Activated T-cell treated with anti-CD3 and anti-CD28 coated beads, Interleukin-2, amount 50 U/mL, for 4 hours (primary cell): ENCODE measurements around the gene SPHKAP. TPM values are rescaled to one million over a fixed set of nuclear protein-coding genes. Genes with fewer than 3 reads are reported as not detected.

Source experiments
- ATAC-seq, 2 donors: fragments of 200-7000 bp; cut with Tn5 transposase; one replicate each; pipeline ENCODE4 v1.10.0; 2021
- DNase-seq: peaks from one replicate; pipeline ENCODE4 v3.0.0-alpha.2; 2020
- H3K27me3 Mint-ChIP-seq: one replicate; pipeline ENCODE4 v1.8.0; 2021; ENCODE audit warnings: low read depth, mixed read lengths
- H3K36me3 Mint-ChIP-seq: one replicate; pipeline ENCODE4 v1.8.0; 2022; ENCODE audit warnings: mixed read lengths; ENCODE audit not compliant: insufficient read depth
- H3K4me1 Mint-ChIP-seq: one replicate; pipeline ENCODE4 v1.8.0; 2021; ENCODE audit warnings: low read depth, mixed read lengths
- H3K4me3 Mint-ChIP-seq: one replicate; pipeline ENCODE4 v1.8.0; 2021; ENCODE audit warnings: mild to moderate bottlenecking, moderate library complexity, mixed read lengths
- H3K9me3 Mint-ChIP-seq: one replicate; pipeline ENCODE4 v1.8.0; 2021; ENCODE audit warnings: mixed read lengths
- total RNA-seq, 3 donors: library from RNA; stranded (reverse); gene quantifications; one replicate each; pipeline ENCODE4 v1.2.1, GENCODE V29; 2021

Gene SPHKAP
- total RNA-seq, 3 donors from 2014 or later: not detected

DNA sequence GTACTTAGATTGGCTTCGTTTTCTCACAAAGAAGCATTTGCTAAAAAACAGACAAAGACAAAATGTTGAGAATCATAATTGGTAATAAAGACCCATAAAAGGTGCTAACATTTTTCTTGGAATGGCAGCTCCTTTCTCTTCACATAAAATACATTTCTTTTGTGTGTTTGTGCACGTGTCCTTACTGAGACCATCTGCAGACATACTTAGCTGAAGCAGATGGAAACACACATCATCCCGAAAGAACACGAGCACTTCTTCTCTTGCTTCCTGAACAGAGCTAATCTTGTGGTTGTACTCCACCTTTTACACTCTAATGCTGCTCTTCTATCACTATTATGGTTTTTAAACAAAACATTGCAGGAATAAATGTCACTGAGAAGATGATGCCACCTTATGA, 142.5 kb downstream of the SPHKAP start:
- no peaks in the 10 kb centered on the region for H3K27me3 Mint-ChIP-seq
- ATAC-seq (no peak), DNase-seq (no peak)
- no peaks in the 10 kb centered on the region for H3K4me1 Mint-ChIP-seq
- H3K36me3 Mint-ChIP-seq: no peaks in the 10 kb centered on the region
- no peak overlapping the region for H3K4me3 Mint-ChIP-seq
- H3K9me3 Mint-ChIP-seq: no peaks in the 10 kb centered on the region

DNA sequence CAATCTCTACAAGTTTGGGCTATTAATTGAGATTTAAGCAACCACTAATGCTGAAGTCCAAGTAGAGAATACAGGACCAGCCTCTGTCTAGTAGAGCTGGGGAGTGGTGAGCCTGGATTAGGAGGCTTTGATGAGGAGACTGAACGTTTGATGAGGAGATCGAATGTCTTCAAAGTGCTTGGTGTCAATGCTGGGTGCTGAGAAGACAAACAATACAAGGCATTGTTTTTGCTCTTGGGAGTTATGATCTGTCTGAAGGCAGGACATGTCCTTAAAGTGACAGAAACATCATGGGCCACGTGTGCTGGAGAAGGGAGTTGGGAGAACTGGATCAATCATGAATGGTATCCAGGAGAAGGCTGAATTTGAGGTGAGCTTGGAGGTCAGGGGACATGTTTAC, 143.6 kb downstream of the SPHKAP start:
- H3K4me1 Mint-ChIP-seq: no peaks in the 10 kb centered on the region
- H3K36me3 Mint-ChIP-seq: no peaks in the 10 kb centered on the region
- ATAC-seq: no peak
- H3K4me3 Mint-ChIP-seq: no peak overlapping the region
- H3K27me3 Mint-ChIP-seq: no peaks in the 10 kb centered on the region
- DNase-seq: no peak
- H3K9me3 Mint-ChIP-seq: no peaks in the 10 kb centered on the region

DNA sequence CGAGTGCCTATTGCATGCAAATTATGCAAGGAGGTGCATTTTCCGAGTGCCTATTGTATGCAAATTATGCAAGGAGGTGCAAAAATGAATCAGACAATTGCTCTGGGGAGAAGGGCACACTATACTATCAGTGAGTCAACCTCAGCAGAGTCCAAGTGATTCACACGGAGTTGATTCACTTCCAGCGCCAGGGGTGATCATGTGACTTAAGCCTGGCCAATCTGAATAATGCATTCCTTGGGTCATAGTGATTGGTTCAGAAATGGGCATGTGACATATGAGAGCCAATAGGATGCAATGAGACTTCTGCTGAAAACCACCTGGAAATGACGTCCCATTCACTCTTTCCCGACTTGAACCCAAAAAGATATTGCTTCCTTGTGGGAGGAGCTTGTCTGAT, 157.9 kb downstream of the SPHKAP start:
- Mint-ChIP-seq H3K27me3 (no peaks in the 10 kb centered on the region), H3K4me1 (no peaks in the 10 kb centered on the region), H3K9me3 (no peaks in the 10 kb centered on the region), H3K36me3 (no peaks in the 10 kb centered on the region), H3K4me3 (no peak overlapping the region)
- no peak for ATAC-seq
- DNase-seq: no peak

DNA sequence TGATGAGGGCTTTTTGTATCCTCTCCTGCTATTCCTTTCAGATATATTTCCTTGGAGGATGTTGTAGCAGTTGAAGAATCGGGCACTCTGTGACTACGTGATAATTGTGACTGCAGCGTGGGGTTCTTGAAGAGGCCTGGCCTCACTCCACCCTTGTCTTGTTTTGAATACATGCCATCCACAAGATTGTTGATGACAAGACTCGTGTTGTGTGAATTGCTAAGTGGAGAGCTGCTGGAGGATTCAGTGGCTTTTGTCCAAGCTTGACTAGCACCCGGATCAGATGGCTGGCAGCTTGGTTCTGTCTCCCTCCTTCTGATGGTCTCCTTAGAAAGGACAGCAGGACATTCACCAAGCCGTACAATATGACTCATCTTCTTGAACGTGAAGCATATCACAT, 163.2 kb downstream of the SPHKAP start:
- no peak for DNase-seq
- Mint-ChIP-seq H3K4me3 (no peak overlapping the region), H3K4me1 (no peaks in the 10 kb centered on the region), H3K9me3 (peaks cover 3% of the 10 kb centered on the region), H3K36me3 (no peaks in the 10 kb centered on the region), H3K27me3 (peaks cover 2% of the 10 kb centered on the region)
- ATAC-seq: no peak

DNA sequence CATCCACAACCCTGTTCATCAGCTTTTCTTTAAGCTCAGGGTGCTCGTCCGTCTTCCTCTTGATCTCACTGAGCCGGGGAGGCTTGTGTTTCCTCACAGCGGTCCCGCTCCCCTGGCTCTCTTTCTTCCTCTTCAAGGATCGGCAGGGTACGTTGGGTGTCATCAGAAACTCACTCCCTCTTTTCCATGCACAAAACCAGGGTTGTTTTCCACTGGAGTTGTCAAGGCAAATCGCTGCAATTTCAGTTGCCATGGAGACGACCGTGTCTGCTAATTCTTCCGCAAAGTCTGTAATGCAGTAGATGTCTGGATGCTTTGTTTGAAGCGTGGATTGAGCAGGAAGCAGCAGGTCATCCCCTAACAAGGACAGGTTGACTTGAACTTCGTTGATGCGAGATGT, 163.7 kb downstream of the SPHKAP start:
- Mint-ChIP-seq H3K27me3 (peaks cover 2% of the 10 kb centered on the region), H3K4me1 (no peaks in the 10 kb centered on the region)

DNA sequence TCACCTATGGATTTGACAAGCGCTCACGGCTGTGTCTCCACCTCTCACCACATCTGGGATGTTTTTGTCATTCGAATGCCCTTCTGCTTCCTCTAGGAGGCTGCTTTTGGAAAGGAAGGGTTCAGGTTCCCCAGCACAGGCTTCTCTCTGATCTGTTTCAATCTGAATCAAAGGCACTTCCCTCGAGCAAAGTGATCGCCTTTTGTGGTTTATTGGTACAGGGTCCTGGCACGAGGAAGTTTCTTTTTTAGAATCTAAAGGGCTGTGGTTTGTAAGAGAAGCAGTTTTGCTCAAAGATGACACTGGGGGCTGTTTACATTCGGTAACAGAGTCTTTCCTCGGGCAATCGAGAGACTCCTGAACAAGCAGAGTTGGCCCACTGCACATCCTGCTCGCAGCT, 165.1 kb downstream of the SPHKAP start:
- H3K9me3 Mint-ChIP-seq: peaks cover 3% of the 10 kb centered on the region
- no peaks in the 10 kb centered on the region for H3K4me1 Mint-ChIP-seq
- H3K4me3 Mint-ChIP-seq: no peak overlapping the region
- peaks cover 2% of the 10 kb centered on the region for H3K27me3 Mint-ChIP-seq
- no peaks in the 10 kb centered on the region for H3K36me3 Mint-ChIP-seq
- no peak for ATAC-seq
- DNase-seq: no peak

More for the DNA sequence above, 163.7 kb downstream of the SPHKAP start:
- Mint-ChIP-seq H3K36me3 (no peaks in the 10 kb centered on the region), H3K9me3 (peaks cover 3% of the 10 kb centered on the region), H3K4me3 (no peak overlapping the region)
- no peak for ATAC-seq
- no peak for DNase-seq

DNA sequence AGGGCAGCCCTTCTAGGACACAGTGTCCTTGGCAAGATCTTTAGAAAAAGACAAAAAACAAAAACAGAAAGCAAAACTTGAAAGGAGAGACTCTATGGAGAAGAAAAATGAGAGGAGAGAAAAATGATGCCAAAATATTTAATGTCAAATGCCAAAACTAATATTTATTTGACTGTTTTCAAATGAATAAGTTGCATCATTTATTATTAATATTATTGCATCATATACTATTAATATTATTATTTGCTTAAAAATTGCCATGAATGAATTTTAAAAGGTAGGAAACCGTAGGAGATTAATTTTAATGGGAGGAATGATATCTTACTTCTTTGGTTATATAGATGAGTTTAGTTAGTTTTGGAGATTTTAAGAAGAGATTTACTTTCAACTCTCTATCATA, 165.7 kb downstream of the SPHKAP start:
- DNase-seq: no peak
- Mint-ChIP-seq H3K27me3 (peaks cover 2% of the 10 kb centered on the region), H3K9me3 (peaks cover 3% of the 10 kb centered on the region), H3K4me3 (no peak overlapping the region), H3K4me1 (no peaks in the 10 kb centered on the region), H3K36me3 (no peaks in the 10 kb centered on the region)
- no peak for ATAC-seq

DNA sequence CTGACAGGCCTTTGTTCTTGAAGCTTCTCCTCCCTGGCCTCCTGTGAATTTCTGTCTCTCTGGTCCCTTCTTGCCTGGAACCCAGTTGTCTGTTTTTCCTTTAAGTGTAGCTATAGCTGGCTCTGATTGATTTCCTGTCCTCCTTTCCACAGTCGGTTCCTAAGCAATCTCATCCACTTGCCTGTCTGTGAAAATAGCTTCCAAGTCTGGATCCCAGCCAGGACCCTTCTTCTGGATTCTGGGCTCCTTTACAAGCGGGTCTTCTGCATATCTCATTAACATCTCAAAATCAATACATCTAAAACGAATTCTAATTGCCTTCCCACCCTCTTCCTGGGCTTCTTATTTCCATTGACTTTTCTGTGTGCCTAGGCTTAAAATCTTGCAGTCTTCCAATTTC, 185.1 kb downstream of the SPHKAP start:
- ATAC-seq (no peak), DNase-seq (no peak)
- H3K36me3 Mint-ChIP-seq: no peaks in the 10 kb centered on the region
- no peak overlapping the region for H3K4me3 Mint-ChIP-seq
- H3K9me3 Mint-ChIP-seq: no peaks in the 10 kb centered on the region
- H3K4me1 Mint-ChIP-seq: no peaks in the 10 kb centered on the region
- H3K27me3 Mint-ChIP-seq: no peaks in the 10 kb centered on the region

DNA sequence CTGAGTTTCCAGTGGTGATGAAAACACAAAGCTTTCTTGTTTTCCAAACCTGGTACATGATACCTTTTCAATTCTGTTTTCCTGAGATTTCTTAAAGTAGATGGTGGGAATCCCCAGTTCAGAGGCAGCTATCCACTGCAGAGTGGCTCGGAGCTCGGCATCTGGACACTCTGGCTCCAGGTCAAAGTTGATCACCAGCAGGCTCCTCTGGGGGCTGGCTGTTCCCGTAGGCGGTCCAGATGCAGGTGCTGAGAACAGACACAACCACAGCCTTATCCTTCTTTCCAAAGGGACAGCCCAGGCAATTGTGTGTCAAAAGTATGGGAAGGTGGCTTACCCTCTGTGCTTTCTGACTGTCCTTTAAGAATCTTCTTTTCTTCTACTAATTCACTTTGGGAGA, 190.6 kb downstream of the SPHKAP start:
- ATAC-seq (no peak), DNase-seq (no peak)
- no peaks in the 10 kb centered on the region for H3K9me3 Mint-ChIP-seq
- H3K36me3 Mint-ChIP-seq: no peaks in the 10 kb centered on the region
- no peak overlapping the region for H3K4me3 Mint-ChIP-seq
- no peaks in the 10 kb centered on the region for H3K4me1 Mint-ChIP-seq
- no peaks in the 10 kb centered on the region for H3K27me3 Mint-ChIP-seq

DNA sequence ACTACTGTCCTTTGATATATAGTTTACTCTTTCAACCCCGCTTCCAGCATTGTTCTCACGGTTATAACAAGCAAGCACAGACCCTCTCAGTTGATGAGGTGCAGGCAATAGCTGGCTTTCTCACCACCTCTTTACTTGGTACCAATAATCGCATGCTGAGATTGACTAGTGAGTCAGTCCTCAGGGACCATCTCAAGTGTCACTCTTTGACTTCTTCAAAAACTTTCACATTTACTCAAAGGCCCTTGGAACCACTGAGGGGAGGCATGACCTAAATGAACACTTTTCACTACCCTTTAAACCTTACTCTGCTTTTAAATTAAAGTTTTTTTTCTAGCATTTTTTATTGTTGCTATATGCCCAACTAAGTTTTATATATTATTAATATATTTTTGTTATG, 208.2 kb downstream of the SPHKAP start:
- Mint-ChIP-seq H3K27me3 (peaks cover 2% of the 10 kb centered on the region), H3K4me1 (no peaks in the 10 kb centered on the region), H3K9me3 (no peaks in the 10 kb centered on the region), H3K4me3 (no peak overlapping the region), H3K36me3 (no peaks in the 10 kb centered on the region)
- DNase-seq (no peak), ATAC-seq (no peak)

DNA sequence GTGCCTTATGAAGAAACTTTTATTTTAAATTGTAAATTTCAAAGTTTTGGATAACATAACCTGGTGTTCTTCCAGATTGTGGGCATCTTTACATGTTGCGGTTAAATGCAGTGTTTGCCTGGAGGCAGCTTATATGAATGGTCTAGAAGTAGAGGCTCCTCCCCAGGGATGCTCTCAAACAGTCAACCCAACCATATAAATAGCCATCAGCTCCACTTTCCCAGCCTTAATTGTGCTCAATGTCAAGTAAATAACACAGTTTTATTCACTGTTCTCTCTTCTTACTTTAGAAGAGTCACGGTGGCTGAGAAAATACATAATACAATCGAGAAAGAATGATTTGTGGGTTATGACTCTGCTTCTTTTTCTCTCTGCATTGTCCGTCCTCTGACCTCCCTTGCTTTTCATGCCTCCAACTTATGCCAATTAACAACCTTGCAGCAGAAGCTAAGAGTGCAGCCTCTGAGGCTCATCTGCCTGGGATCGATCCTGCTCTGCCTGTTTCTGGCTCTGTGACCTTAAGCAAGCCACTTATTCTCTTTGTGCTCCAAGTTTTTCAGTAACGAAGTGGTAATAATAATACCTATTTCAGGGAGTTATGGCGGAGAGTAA, 209.8 kb downstream of the SPHKAP start:
- ATAC-seq: no peak
- Mint-ChIP-seq H3K36me3 (no peaks in the 10 kb centered on the region), H3K4me3 (no peak overlapping the region), H3K27me3 (peaks cover 2% of the 10 kb centered on the region), H3K4me1 (no peaks in the 10 kb centered on the region), H3K9me3 (no peaks in the 10 kb centered on the region)
- DNase-seq: no peak

DNA sequence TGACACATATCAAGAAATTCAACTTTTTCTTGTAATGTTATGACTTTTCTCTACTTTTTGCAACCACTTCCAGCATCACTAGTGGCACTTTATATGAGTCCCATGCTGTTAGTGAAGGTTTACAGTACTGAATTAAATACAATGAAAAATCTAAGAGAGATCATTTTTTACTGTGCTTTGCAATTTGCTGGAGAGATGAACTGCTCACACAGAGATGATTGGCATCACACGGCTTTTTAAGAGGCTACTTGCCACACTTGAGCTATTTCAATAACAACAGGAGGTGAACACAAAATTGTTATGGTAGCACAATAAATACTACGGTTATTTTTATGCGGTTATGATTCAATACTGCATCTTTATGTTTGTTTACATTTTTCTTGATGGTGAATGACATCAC, 221.2 kb downstream of the SPHKAP start:
- no peaks in the 10 kb centered on the region for H3K9me3 Mint-ChIP-seq
- no peaks in the 10 kb centered on the region for H3K27me3 Mint-ChIP-seq
- no peak overlapping the region for H3K4me3 Mint-ChIP-seq
- no peak for DNase-seq
- no peaks in the 10 kb centered on the region for H3K4me1 Mint-ChIP-seq
- no peaks in the 10 kb centered on the region for H3K36me3 Mint-ChIP-seq
- ATAC-seq: no peak

DNA sequence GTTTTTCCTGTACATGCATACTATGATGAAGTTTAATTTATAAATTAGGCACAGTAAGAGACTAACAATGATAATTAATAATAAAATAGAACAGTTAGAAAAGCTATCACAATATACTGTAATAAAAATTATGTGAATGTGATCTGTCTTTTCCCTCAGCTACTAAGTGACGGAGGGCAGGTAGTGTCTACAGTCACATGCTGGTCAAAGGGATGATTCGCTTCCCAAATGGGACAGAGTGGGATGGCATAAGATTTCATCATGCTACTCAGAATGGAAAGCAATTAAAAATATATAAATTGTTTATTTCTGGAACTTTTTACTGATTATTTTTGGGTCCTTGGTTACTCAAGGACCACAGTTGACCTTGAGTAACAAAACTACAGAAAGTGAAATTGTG, 238.5 kb downstream of the SPHKAP start:
- H3K36me3 Mint-ChIP-seq: no peaks in the 10 kb centered on the region
- peaks cover 5% of the 10 kb centered on the region for H3K27me3 Mint-ChIP-seq
- DNase-seq (no peak), ATAC-seq (no peak)
- H3K4me1 Mint-ChIP-seq: no peaks in the 10 kb centered on the region
- H3K4me3 Mint-ChIP-seq: no peak overlapping the region
- H3K9me3 Mint-ChIP-seq: no peaks in the 10 kb centered on the region

DNA sequence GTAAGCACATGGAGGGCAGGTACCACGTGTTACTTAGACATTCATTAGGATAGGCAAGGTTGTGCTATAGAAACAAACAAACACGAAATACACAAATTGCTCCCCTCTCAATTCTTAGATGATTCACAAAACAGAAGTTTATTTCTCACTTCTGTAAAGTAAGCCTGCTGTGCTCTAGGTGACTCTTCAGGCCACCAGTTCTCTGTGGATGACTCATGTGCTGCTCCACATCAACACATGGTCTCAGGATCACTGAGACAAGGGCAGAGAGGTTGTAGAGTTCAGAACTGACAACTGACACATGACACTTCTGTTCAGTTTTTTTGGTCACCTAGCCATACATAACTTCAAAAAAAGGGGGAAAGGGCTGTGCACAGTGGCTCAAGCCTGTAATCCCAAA, 239.5 kb downstream of the SPHKAP start:
- Mint-ChIP-seq H3K4me1 (no peaks in the 10 kb centered on the region), H3K9me3 (no peaks in the 10 kb centered on the region), H3K4me3 (no peak overlapping the region), H3K27me3 (peaks cover 5% of the 10 kb centered on the region), H3K36me3 (no peaks in the 10 kb centered on the region)
- DNase-seq (no peak), ATAC-seq (no peak)

DNA sequence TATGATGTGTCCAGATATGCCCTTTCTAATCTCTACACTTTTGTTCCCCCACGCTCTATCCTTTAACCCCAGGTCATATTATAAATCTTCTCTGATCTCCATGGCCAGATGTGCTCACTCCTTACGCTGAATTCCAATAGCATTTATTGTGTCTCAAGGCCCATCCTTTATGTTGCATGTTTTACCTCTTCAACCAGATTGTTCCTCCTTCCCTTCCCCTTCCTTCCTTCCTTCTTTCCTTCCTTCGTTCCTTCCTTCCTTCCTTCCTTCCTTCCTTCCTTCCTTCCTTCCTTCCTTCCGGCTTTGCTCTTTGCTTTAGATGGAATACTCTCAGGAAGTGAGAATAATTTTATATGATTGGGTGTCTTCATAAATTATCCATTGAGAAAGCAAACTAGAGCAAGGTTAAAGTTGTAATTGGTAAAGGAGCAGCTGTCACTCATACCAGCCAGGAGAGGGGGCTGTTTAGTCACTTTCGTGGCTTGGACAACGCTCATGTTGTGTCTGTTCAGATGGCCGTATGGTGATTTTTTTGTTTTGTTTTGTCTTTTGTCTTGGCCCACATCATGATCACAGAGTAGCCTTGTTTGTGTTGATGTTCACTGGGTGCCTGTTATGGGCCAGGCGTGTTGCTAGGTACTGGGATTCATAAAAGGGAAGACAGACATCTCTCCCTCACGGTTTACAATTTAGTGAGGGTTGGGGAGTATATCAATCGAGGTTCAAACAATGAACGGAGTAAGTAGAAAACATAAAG, 242.0 kb downstream of the SPHKAP start:
- Mint-ChIP-seq H3K4me3 (no peak overlapping the region), H3K27me3 (peaks cover 12% of the 10 kb centered on the region), H3K9me3 (no peaks in the 10 kb centered on the region), H3K36me3 (no peaks in the 10 kb centered on the region), H3K4me1 (no peaks in the 10 kb centered on the region)
- no peak for ATAC-seq
- DNase-seq: no peak
